Measurements from ENCODE around the gene EPS8. TPM values are rescaled to one million over a fixed set of nuclear protein-coding genes. Genes with fewer than 3 reads are reported as not detected.

EPS8 gene
- total RNA-seq, 1 donor from 2014 or later, result 21.2 TPM

- DNase-seq (ENCODE audit: low spot score), result no peak
Observed at GRCh38 chr12:15677228-15677627, 112.0 kb downstream of the EPS8 start.

GRCh38 chr12:15672671-15673270 lies 116.4 kb downstream of the EPS8 start:
- no peak for DNase-seq (ENCODE audit: low spot score)
- intact Hi-C loops (cut with DNase I), result no loop called here

More at GRCh38 chr12:15677228-15677627, 112.0 kb downstream of the EPS8 start:
- intact Hi-C loops (cut with DNase I), result no loop called here

- intact Hi-C loops (cut with DNase I), result no loop called here
- DNase-seq (ENCODE audit: low spot score), result no peak
Observed at GRCh38 chr12:15670756-15671155, 118.4 kb downstream of the EPS8 start.

GRCh38 chr12:15669256-15669948 lies 119.8 kb downstream of the EPS8 start:
- DNase-seq (ENCODE audit: low spot score), result no peak
- intact Hi-C loops (cut with DNase I), result no loop called here

GRCh38 chr12:15664491-15664890 lies 124.7 kb downstream of the EPS8 start:
- intact Hi-C loops (cut with DNase I), result no loop called here
- no peak for DNase-seq (ENCODE audit: low spot score)

GRCh38 chr12:15662983-15663659 lies 126.1 kb downstream of the EPS8 start:
- no peak for DNase-seq (ENCODE audit: low spot score)
- intact Hi-C loops (cut with DNase I), result no loop called here

- intact Hi-C loops (cut with DNase I), result no loop called here
- no peak for DNase-seq (ENCODE audit: low spot score)
Observed at GRCh38 chr12:15662303-15662980, 126.7 kb downstream of the EPS8 start.

- no peak for DNase-seq (ENCODE audit: low spot score)
- intact Hi-C loops (cut with DNase I), result no loop called here
Observed at GRCh38 chr12:15651371-15651770, 137.8 kb downstream of the EPS8 start.

- no peak for DNase-seq (ENCODE audit: low spot score)
- intact Hi-C loops (cut with DNase I), result no loop called here
Observed at GRCh38 chr12:15650399-15651128, 138.6 kb downstream of the EPS8 start.

GRCh38 chr12:15649347-15649746 lies 139.8 kb downstream of the EPS8 start:
- intact Hi-C loops (cut with DNase I), result no loop called here
- DNase-seq (ENCODE audit: low spot score), result no peak

GRCh38 chr12:15648558-15648957 lies 140.6 kb downstream of the EPS8 start:
- DNase-seq (ENCODE audit: low spot score), result no peak
- intact Hi-C loops (cut with DNase I), result no loop called here

GRCh38 chr12:15646581-15646980 lies 142.6 kb downstream of the EPS8 start:
- intact Hi-C loops (cut with DNase I), result no loop called here
- DNase-seq (ENCODE audit: low spot score), result no peak

GRCh38 chr12:15644700-15645099 lies 144.5 kb downstream of the EPS8 start:
- intact Hi-C loops (cut with DNase I), result no loop called here
- DNase-seq (ENCODE audit: low spot score), result no peak

- intact Hi-C loops (cut with DNase I), result loop anchor here (10.0 kb wide), 1 partner anchor 67 kb away; no protein-coding TSS in a partner anchor
Observed at GRCh38 chr12:15638231-15638630, 151.0 kb downstream of the EPS8 start.

GRCh38 chr12:15636060-15636890 lies 152.9 kb downstream of the EPS8 start:
- no peak for DNase-seq (ENCODE audit: low spot score)
- intact Hi-C loops (cut with DNase I), result loop anchor here (10.0 kb wide), 1 partner anchor 69 kb away; no protein-coding TSS in a partner anchor

More at GRCh38 chr12:15638231-15638630, 151.0 kb downstream of the EPS8 start:
- DNase-seq (ENCODE audit: low spot score), result no peak

GRCh38 chr12:15634010-15634683 lies 155.0 kb downstream of the EPS8 start:
- intact Hi-C loops (cut with DNase I), result loop anchor here (10.0 kb wide), 1 partner anchor 71 kb away; no protein-coding TSS in a partner anchor
- no peak for DNase-seq (ENCODE audit: low spot score)

GRCh38 chr12:15633201-15633600 lies 156.0 kb downstream of the EPS8 start:
- intact Hi-C loops (cut with DNase I), result loop anchor here (10.0 kb wide), 1 partner anchor 72 kb away; no protein-coding TSS in a partner anchor
- DNase-seq (ENCODE audit: low spot score), result no peak

- DNase-seq (ENCODE audit: low spot score), result no peak
- intact Hi-C loops (cut with DNase I), result loop anchor here (10.0 kb wide), 1 partner anchor 72 kb away; no protein-coding TSS in a partner anchor
Observed at GRCh38 chr12:15632708-15633107, 156.5 kb downstream of the EPS8 start.

Data from cardiac septum (tissue), 1 donor.